GM18508 (cell line): ENCODE results near the gene SERPINA1.

Experiments used
- ATAC-seq: cut with Tn5 transposase; IDR thresholded peaks from one replicate; pipeline ENCODE4 v1.9.1; 2021; ENCODE audit warnings: moderate number of reproducible peaks; ENCODE audit not compliant: insufficient read depth, unreplicated experiment

Gene SERPINA1

DNA sequence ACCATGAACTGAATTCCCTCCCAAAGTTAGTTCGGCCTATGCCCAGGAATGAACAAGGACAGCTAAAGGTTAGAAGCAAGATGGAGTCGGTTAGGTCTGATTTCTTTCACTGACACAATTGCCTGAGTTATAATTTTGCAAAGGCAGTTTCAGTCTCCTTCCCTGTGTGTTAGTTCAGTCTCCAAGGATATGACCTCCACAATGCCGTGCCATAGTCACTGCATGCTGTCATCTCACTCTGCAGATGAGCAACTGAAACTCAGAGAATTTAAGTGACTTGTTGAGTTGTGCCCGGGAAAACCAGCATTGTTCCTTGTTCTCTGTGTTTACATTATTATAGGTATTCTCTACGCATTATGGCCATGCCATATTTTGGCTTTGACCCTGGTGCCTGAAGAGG, 10.1 kb upstream of the SERPINA1 start:
- no peak for ATAC-seq

DNA sequence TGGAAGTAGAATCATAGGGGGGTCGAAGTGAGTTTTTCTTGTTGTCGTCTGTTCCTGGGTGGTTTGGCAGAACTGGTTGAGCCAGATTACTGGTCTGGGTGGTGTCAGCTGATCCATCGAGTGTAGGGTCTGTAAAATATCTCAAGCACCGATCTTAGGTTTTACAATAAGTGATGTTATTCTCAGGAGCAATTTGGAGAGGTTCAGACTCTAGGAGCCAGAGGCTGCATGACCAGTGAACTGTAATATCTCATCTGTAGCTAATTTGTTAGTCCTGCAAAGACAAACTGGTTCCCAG, 9.7 kb upstream of the SERPINA1 start:
- no peak for ATAC-seq

DNA sequence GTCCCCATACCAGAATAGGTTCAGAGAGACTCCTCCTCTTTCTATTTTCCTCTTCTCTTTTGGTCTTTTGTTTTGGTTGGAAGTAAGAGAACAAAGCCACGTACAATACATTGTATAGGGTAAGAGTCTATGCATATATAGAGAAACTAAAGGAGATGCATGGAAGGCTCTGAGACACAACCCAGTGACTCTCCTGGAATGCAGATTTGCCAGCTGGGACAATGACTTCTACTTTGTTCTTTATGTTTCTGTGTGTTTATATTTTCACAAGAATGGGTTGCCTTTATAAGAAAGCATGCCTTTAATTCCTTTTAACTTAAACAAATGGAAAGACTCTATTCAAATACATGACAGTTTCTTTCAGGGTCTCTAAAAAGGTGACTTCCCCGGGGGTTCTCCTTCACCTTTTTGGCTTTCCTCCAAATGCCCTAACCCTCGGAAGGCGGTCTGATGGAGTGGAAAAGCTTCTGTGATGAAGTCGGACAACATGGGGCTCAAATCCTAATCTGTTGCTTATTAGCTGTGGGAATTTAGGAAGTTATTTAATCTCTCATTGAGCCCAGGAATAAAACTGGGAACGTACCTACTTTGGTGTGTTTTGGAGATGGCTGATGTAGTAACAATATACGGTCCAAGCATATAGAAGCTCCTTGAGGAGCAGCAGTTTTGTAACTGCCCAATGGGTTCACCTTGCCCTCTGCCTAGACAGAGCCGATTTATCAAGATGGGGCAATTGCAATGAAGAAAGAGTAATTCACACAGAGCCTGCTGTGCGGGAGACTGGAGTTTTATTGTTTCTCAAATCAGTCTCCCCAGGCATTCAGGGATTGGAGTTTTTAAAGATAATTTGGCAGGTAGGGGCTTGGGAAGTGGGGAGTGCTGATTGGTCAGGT, 9.1 kb upstream of the SERPINA1 start:
- no peak for ATAC-seq

DNA sequence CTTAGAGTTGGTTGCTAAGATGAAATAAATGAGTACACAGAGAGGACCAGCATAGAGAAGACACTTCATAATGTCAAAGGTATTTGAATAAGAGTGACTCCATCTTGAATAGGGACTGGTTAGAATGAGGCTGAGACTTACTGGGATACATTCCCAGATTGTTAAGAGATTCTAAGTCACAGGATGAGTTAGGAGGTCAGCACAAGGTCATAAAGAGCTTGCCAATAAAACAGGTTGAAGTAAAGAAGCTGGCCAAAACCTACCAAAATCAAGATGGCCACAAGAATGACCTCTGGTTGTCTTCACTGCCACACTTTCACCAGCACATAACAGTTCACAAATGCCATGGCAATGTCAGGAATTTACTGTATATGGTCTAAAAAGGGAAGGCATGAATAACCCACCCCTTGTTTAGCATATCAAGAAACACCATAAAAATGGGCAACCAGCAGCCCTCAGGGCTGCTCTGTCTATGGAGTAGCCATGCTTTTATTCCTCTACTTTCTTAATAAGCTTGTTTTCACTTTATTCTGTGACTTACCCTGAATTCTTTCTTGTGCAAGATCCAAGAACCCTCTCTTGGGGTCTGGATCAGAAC, 8.3 kb upstream of the SERPINA1 start:
- ATAC-seq: no peak

DNA sequence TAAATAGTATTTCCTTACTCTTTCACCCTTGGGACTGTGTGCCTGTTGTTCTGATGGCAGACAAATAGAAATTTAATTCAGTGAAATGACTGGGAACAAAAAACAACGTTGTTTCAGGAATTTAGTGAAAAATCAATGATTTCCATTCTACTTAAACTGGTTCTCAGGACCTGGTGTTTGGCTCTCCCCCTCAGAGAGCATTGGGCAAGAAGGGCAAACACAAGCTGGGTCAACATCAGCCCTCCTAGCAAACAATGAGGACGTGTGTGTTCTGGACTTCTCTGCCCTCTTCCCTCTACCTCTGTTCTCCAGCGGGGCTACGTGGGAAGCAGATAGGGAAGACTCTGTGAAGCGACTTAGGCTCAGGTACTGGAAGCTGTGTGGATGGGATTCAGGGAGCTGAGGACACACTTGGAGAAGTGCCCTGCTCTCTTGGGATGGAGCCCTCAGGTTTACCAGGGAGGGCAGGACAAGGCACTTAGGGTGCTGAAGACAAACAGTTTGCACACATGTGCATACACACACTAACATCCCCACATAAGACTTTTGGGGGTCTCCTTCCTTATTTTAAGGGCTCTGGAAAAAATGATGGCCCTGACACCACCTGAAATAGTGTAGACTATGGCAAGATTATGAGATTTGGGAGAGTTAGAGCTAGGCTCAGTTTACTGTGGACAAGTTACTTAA, 7.6 kb upstream of the SERPINA1 start:
- ATAC-seq: no peak

DNA sequence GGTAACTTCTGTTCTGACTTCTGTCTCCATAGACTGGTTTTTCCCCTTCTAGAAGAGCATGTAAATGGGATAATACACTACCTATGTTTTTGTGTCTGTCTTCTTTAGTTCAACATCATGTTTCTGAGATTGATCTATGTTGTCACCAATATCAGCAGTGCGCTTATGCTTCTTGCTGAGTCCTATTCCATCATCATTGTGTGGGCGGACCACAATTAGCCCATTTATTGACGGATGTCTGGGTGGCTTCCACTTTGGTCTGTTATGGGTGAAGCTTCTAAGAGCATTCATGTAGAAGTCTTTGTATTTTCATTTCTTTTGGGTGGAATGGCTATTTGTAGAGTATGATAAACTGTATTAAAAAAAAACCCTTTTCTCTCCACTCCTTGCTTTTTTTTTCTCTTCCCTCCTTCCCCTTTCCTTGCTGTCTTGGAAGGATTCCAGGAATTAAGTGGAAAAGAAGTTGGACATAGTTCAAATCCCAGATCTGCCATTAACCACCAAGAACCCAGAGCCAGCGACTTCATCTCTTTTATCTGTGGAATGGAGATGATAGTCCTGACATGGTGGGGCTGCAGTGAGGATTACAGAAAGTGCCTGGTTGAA, 7.0 kb upstream of the SERPINA1 start:
- no peak for ATAC-seq

DNA sequence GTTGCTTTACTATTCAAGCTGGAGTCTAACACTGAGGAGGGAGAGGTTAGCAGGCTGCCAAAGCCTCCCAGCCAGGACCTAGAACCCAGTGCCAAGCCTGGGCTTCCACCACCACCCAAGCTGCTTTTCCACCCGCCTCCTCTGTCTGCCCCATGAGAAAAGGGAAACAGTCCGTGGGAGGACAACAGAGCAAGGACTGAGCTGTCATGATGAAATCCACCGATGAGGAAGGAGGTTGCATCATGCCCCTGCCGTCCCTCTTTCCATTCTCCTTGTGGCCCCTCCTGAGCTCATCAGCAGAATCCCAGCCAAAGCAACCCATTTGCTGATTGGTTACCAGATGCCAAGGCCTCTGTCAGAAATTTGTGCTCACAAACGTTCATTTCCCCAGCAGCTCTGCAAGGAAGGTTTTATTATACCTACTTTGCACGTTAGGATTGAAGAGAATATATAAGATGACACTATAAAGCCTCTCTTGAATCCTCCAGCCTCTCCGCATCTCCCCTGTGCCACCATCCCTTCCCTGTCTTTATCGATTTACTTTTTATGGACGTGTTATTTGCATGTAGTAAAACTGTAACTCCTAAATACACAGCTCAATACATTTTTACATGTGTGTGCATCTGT, 6.3 kb upstream of the SERPINA1 start:
- no peak for ATAC-seq

DNA sequence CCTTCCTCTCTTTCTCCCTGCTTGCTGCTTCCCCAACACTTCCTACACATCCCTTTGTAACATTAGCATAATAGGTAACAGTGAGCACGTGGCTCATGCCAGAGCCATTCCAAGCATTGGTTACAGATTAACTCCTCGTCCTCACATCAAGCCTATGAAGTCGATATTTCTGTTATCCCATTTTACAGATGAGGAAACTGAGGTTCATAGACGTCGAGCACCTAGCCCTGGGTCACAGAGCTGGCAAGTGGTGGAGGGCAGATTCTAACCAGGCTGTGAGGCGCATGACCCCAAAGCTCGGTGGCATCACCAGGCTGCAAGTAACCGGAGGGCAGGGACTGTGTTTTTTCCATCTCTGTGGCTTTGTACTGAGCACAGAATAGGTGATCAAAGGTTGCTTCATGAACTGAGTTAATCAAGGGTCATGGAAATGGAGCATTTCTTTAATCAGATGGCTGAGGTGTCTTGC, 5.7 kb upstream of the SERPINA1 start:
- no peak for ATAC-seq

DNA sequence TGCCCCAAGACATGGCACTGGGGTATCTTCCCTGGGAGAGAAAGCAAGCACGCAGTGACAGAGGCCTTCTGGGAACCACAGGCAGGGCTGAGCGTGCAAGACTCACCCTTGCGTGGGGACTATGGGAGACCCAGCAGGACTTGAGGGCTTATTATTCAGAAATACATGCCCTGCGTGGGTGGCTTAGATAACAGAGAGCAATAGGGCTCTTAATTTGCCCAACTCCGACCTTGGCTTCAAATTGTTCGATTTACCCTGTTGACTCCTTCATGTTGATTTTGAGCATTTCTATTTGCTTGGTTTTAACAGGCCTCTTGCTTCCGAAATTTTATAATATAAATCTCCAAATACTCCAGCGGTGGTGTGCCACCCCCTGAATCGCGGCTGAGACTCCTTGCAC, 5.1 kb upstream of the SERPINA1 start:
- ATAC-seq: no peak

DNA sequence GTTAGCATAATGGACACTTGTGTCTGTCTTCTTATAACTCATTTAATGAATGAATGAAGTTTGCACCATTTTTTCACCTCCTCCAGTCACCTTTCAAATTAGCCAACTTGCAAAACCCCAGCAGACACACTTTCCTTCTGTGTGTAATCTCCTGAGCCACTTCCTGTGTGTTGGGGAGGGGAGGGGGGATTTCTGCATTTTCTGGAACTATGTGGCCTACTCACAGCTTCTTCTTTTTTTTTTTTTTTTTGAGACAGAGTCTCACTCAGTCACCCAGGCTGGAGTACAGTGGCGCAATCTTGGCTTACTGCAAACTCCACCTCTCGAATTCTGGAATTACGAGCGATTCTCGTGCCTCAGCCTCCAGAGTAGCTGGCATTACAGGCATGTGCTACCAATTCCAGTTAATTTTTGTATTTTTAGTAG, 4.1 kb upstream of the SERPINA1 start:
- ATAC-seq: no peak

DNA sequence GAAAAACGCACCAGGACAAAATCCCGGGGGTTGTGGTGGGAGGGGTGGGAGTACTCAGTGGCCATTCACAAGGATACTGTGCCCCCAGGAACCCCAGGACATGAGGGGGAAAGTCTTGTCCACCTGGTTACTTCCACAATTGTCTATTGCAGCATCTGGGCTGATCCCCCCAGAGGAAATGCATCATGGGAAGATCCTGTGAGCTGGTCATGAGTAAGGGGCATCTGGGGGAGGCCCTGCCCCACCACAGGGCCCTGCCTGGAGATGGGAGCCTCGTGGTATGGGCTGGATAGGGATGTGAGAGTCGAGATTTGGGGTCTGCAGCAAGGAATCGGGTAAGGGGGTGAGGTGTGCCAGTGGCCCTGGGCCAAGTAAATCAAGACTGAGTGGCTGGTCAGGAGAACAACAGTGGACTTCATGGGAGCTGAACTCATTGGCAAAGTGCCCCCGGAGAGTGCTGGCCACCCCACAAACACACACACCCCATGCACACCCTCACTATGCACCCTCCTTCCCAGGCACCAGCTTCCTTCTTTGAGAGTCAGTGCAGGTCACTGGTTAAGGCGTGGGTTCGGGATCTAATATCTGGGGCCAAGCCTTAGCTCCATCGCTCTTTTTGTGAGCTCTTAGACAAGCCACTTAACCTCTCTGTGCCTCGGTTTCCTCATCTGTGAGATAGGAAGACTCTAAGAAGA, 3.0 kb upstream of the SERPINA1 start:
- ATAC-seq: no peak

DNA sequence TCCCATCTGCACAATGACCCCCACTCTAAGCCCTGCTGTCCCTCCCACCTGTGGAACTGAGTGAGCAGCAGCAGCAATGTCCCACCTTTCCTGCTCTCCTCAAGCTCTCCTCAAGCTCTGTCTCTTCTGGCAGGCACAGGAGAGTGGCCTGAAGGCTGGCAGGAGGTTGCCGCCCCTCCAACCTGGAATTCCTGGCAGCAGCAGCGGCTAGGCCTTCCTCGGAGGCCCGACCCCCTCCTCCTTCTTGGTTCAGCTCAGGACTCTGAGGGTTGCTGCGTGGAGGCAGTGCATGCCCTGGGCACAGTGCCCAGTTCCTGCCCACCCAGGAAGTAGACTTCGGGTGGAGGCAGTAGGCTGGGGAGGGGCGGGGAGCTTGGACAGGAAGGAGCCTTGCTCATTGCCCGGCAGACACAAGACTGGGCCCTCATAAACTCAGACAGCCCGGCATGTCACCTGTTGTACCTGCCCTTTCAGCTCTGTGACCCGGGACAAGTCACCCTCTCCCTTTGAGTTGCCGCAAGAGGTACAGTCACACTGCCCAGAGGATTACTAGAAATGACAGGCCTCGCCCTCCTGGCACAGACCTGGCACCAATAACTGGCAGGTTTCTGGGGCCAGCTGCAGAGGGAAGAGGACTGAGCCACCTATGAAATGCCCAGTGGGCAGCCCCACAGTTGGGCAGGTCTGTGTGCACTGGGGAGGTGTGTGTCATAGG, 2.1 kb upstream of the SERPINA1 start:
- no peak for ATAC-seq

DNA sequence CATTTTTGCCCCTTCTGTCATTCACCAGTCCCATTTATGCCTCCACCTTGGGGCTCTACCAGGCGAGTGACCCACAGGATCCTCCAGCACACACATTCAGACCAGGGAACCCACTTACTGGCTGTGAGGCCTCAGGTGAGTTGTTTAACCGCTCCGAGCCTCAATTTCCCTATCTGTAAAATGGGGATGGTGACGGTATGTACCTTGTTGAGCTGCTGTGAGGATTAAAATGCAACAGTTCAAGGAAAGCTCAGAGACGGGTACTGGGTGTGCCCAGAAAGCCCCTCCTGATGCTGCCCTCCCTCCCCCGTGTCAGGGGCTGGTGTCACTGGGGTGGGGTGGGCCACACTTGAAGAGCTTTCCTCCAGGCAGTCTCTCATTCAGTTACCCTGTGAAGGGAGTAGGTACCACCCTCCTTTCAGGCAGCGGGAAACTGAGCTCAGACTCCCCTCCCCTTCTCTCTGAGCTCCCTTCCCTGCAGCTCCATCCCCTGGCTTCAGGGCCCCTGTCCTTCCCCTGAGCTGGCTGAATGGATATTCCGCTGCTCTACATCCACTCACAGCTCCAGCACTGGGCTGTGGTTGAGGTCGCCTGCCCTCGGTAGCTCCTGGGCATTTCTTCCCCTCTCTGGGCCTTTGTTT, 1.4 kb upstream of the SERPINA1 start:
- no peak for ATAC-seq

DNA sequence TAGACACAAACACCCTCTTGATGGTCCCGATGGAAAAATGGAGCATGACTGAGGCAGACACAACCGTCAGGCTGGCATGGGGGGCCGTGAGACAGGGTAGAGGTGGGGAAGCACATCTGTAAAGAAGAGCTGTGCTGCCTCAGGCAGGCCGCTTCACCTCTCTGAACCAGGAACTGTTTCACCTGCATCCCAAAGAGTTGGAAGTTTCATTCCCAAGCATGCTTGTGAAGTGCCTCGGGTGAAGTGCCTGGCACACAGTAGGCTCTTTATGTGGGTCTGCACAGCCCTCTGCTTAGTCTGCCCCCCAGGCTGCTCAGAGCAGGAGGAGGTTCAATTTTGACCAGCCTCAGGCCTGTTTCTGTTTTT, 685 bp upstream of the SERPINA1 start:
- no peak for ATAC-seq

DNA sequence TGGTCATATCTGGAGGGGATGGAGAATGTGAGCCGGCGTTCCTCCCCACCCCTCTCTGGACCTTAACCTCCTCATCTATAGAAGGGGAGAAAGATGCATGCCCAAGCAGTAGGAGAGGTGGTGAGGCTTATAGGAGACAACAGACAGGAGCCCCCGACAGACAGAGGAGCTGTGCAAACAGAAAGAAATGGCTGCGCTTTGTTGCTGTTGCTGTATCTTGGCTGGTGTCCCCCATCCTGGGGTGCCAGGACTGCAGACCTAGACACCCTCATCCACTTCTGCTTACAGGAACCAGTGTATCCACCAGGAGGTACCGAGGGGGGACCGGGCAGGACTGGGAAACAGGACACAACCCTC, 397 bp downstream of the SERPINA1 start:
- ATAC-seq: no peak

DNA sequence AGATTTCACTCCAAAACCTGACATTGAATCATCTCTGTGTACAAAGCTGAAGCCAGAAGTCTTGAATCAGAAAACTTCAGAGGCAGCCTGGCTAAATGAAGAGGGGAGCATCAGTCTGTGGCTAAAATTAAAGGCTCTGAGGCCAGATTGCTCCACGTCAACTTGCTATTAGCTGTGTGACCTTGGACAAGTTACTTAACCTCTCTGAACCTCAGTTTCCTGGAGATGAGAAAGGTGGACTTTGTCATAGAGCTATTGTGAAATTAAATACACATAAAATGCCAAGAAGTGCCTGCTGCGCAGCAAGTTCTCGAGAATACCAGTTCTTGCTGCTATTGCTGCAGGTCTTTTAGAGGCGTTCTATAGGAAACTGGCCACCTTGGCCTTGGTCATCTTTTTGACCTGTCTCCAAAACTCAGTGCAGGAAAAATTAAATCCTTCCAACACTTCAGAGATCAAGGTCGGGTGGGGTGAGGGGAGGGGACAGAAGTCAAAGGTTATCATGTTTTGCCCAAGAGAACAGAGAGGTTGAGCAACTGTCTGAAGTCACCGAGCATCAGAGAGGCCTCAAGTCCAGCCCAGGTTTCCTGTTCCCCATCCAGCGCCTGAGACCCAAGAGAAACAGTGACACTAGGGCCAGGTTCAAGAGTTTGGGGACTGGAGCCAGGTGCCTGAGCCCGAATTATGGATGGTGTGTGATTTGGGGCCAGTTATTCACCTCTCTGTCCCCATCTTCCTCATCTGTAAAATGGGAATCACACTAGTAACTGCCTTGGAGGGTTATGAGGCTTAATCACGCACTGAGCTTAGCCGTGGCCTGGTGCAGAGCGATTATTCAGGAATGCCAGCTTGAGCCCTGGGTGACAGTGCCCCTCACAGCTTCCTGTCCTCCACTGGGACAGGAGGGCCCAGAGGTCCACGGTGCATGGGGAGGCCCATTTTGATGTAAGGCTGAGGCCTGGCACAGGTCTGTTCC, 1.1 kb downstream of the SERPINA1 start:
- ATAC-seq: no peak

DNA sequence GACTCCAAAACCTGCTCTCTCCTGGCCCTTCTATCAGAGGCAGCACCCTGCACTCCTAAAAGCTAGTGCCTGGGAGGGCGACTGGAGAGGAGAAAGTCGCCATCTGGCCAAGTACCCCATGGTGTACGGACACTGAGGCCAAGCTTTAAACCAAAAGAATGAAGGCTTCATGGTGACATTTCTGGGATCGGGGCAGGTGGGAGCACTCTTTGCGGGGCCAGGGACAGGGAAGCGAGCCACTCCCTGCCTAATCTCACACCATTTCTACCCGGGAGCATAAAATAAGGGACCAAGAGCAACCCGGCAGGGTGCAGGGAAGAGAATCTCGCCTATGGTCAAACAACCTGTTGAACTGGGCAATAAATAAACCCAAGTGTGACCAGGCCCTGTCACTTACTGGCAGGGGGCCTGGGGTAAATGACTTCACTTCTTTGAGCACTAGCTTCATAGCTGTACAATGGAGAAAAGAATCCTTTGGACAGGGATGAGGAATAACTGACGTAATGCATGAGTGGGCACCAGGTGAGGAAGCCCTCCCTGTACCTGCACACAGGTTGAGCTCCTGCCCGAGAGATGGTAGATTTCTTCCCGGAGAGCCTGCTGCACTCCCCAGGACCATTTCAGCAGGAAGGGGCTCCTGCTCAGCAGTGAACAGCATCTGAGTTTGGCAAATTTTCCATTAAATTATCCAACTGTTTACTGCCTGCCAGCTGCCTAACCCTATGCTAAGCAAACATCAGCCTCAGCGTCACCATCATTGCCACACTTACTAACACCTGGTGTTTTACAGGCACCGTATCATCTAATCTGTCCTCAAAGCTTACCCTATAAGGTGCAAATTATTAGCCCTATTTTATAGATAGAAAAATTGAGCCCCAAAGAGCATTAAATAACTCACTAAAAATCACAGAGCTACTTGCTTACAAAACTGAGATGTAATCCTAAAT, 2.0 kb downstream of the SERPINA1 start:
- no peak for ATAC-seq
